Cardiac fibroblast (primary cell): ENCODE measurements around the gene THAP7.

Experiments used
- DNase-seq, 2 donors: peaks; one replicate each; pipeline versions ENCODE4 v3.0.0 to v3.0.0-alpha.2; 2010; ENCODE audit warnings: low read depth in 2 of 2
- H3K4me3 ChIP-seq, 2 donors: replicated peaks in 1 of 2; 1 replicate in 1 of 2; 2 replicates in 1 of 2; pipeline ENCODE4 v1.5.1; 2011; ENCODE audit warnings: low read depth in 2 of 2, low read length in 2 of 2, mild to moderate bottlenecking in 2 of 2, moderate library complexity in 1 of 2
- TF ChIP-seq, protein P1 (sequence below): IDR thresholded peaks from one replicate; pipeline ENCODE4 v1.5.1; 2011; ENCODE audit warnings: low read depth, mild to moderate bottlenecking, low read length, inconsistent platforms

The THAP7 gene

DNA sequence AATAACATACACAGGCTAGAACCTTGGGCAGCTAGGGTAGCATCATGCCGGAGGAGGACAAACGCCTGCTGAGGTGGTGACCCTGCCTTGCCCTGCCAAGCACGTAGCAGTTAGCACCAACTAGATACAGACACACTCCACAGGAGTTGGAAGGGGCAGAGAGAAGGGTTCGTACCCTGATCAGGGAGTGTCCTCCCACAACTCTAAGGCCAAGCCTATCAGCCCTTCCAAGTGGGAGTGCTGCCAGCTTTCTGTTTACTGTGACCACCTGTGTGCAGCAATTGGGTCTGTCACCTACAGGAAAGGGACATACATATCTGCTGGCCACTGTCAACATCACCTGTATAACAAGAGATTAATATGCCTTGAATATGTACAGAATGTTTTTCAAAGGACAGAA lies 1.9 kb upstream of the THAP7 start:
- no peak for DNase-seq
- no peak overlapping the region for H3K4me3 ChIP-seq
- TF ChIP-seq, protein P1, sequence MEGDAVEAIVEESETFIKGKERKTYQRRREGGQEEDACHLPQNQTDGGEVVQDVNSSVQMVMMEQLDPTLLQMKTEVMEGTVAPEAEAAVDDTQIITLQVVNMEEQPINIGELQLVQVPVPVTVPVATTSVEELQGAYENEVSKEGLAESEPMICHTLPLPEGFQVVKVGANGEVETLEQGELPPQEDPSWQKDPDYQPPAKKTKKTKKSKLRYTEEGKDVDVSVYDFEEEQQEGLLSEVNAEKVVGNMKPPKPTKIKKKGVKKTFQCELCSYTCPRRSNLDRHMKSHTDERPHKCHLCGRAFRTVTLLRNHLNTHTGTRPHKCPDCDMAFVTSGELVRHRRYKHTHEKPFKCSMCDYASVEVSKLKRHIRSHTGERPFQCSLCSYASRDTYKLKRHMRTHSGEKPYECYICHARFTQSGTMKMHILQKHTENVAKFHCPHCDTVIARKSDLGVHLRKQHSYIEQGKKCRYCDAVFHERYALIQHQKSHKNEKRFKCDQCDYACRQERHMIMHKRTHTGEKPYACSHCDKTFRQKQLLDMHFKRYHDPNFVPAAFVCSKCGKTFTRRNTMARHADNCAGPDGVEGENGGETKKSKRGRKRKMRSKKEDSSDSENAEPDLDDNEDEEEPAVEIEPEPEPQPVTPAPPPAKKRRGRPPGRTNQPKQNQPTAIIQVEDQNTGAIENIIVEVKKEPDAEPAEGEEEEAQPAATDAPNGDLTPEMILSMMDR: no peak

DNA sequence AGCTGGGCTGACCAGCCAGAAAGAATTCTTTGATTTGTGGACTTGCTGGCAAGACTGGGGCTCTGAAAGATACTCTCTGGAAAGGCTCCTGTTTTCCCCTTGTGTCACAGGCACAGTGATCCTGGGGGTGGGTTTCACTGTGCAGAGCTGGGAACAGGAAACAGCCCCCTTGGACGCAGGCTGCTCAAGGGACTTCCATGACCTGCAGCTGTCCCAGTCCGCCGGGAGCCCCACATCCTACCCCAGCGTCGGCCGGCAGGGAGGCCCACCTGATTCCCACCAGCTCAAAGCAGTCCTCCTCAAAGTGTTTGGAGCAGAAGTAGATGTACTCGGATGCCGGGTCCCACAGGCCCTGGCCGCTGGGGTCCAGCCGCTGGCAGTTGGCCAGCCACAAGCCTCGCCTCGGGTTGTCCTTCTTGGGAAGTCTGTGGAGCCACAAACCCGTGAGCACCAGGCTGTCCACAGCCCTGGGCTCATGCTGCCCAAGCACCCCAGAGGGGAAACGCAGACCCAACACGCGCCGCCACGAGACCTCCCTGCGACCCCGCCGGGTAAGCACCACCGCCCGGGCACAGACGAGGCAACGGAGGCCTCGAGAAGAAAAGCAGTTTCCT lies 824 bp downstream of the THAP7 start:
- TF ChIP-seq, protein P1: no peak
- peak overlapping the region; percentile 80 to 84 for H3K4me3 ChIP-seq
- DNase-seq: no peak

DNA sequence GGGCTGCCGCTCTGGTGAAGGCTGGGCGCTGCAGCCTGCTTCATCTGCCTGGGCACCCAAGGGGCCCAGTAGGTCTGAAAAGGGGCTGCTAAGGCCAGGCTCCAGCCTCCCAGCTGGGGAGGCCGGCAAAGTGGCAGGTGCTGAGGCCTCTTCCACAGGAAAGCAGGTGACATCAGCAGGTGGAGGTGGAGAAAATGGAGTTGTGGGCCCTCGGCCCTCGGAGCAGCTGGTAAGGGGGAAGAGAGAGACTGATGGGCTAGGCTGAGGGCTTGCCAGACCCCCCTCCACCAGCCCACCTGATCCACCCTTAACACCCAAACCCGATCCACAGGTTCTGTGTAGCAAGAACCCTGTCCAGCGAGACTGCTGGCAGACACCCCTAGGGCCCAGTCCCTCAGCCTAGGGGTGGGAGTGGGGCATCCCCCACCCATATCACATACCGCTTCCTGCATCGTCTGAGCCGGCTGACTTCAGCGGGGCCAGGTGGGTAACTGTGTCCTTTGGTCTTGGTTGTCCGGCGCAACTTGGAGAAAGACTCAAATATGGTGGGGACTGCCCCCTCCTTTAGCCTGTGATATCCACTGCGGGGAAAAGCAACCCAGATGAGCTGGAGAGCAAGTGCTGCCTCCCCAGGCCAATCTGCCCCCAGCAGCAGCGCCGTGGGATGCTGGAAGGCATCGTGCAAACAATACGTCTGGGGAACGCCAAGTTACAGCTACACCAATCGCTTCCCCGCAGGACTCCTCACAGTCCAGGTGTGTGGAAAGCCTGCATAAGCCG lies 1.5 kb downstream of the THAP7 start:
- TF ChIP-seq, protein P1: no peak
- no peak for DNase-seq

DNA sequence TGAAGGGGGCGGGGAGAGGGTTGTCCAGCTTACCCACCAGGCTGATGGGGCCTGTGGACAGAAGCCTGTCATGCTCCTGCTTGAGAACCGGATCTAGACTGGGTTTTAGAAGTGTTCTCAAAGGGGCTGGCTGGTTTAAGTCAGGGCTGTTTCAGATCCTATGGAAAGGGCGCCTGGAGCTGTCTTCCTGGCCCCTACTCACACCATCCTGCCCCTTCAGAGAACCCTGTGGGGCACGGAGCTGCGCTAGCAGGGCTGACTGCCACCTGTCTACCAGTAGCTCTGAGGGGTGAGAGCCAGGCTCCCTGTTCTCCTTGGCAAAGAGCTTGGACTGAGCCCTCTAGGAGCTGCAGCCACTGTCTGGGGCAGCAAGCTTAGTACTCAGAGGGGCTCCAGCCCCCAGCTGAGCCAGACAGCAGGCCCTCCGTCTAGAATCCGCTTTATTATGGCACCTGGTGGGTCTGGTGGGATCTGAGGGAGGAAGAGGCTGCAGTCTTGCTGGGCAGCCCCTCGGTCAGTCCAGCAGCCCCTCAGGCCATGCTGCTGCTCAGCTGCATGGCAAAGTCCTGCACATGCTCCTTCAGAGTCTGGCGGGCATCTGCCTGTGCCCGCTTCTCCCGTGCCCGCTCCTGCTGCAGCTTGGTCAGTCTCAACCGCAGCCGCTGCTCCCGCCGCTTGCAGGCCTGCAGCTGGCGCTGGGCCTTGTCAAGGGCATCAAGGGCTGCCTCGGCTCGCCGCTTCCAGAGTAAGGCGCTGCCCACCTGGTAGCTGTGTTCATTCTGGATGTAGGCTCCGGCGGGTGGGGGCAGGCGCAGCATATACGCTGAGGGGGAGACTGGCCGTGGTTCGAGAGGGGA lies 2.3 kb downstream of the THAP7 start:
- no peak overlapping the region for H3K4me3 ChIP-seq
- no peak for DNase-seq
- TF ChIP-seq, protein P1: no peak

More for the DNA sequence above, 1.5 kb downstream of the THAP7 start:
- peak overlapping the region; percentile 80 to 84 for H3K4me3 ChIP-seq

DNA sequence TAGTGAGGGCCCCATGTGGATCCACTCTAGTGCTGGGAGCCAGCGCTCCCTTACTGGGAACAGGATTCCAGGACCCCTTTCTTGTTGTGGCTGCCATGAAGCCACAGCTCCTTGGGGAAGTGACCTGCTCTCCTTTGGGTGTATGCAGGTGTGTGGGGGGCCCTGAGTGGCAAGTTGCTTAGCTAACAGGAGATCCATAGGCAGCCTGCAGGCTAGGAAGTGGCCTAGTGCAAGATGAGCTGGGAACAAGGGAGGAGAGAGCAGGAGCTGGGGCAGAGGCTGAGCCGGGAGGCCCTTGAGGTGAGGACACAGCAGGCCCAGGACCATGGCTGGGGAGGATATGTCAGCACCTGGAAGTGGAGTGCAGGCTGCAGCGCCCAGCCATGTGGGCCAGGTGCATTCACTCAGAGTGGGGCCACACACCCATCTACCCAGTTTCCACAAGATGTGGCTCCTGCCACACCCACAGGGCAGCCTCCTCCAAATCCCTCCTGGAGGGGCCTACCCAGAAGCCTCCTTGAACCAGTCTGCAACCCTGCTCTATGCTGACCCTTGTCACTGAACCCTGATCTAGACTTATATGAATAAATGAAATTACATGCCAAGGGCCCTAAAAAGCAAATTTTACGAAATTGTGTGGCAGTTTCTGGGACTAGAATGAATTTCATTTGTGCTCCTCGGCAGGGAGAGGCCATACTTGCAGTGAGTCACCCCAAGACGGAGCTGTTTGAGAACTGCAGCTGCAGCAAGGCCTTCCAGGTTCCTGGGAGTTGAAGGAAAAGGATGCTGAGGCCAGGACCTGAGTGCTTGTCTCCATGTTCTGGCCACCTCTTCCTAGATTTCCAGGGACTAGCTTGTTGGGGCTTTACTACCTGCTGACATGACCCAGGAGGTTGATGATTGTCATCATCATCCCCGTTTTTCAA lies 3.2 kb downstream of the THAP7 start:
- TF ChIP-seq, protein P1: no peak
- H3K4me3 ChIP-seq: no peak overlapping the region

More for the DNA sequence above, 3.2 kb downstream of the THAP7 start:
- peak in 1 of 2 donors; percentile 44 for DNase-seq
